ENCODE results near the gene NMNAT1.

DNA sequence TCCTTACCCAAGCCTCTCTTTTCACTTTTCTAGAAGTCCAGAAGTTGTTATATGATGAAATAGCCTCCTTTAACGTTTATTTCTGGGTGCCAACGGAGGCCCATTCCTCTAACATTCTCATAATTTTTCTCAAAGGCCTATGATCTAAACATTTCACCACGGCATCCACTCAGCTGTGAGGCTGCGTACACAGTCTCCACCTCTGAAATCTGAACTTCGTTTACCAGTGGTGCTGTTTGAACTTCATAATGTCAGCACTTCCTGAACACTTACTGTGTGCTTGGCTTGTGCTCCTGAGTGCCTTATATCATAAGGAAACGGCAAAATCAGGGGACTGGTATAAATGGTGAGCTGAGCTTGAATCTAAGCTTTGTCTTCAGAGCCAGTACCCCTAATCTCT lies 41.7 kb downstream of the NMNAT1 start:
- TF ChIP-seq, protein P1, sequence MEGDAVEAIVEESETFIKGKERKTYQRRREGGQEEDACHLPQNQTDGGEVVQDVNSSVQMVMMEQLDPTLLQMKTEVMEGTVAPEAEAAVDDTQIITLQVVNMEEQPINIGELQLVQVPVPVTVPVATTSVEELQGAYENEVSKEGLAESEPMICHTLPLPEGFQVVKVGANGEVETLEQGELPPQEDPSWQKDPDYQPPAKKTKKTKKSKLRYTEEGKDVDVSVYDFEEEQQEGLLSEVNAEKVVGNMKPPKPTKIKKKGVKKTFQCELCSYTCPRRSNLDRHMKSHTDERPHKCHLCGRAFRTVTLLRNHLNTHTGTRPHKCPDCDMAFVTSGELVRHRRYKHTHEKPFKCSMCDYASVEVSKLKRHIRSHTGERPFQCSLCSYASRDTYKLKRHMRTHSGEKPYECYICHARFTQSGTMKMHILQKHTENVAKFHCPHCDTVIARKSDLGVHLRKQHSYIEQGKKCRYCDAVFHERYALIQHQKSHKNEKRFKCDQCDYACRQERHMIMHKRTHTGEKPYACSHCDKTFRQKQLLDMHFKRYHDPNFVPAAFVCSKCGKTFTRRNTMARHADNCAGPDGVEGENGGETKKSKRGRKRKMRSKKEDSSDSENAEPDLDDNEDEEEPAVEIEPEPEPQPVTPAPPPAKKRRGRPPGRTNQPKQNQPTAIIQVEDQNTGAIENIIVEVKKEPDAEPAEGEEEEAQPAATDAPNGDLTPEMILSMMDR (IDR thresholded peaks at IDR 0.05), result no peak
- no peak for TF ChIP-seq EP300 (IDR thresholded peaks at IDR 0.05)
- no peak for TF ChIP-seq POLR2A (IDR thresholded peaks at IDR 0.05)
- no peak for TF ChIP-seq POLR2AphosphoS5 (IDR thresholded peaks at IDR 0.05)
